HG03159 (cell line): Measurements from ENCODE around the gene HABP4.
"Not testable (repeated sequence)": the region's sequence is repeated elsewhere in the genome, so short reads cannot be mapped to it uniquely, and the experiment has no call there.

ENCODE experiments used
- ATAC-seq: cut with Tn5 transposase; IDR thresholded peaks from one replicate; pipeline ENCODE4 v1.9.1; 2021; ENCODE audit warnings: mild to moderate bottlenecking, moderate library complexity; ENCODE audit not compliant: unreplicated experiment

Gene HABP4

DNA sequence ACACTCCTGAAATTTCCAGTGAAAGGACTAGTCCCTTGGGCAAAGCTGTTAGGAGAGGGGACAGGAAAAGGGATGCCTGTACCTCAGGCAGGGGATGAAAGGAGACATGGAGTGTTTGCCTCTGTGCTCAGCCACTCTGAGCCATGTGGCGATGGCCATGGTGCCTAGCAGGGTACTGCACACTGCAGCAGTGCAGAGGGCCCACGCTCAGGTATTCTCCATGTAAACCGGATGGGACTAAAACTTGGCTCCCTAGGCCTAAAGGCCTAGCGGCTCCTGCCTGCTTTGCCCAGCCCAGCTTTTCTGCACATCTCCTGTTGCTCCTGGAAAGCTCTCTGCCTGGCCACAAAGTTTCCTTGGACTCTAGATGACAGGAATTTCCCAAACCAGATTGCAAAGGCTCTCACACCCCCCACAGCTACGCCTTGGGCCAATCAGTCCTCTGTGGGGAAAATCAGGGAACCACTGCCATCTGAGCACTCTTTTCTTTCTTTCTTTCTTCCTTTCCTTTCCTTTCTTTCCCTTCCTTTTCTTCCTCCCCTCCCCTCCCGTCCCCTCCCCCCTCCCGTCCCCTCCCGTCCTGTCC is 44.3 kb downstream of the HABP4 start:
- ATAC-seq = no peak

DNA sequence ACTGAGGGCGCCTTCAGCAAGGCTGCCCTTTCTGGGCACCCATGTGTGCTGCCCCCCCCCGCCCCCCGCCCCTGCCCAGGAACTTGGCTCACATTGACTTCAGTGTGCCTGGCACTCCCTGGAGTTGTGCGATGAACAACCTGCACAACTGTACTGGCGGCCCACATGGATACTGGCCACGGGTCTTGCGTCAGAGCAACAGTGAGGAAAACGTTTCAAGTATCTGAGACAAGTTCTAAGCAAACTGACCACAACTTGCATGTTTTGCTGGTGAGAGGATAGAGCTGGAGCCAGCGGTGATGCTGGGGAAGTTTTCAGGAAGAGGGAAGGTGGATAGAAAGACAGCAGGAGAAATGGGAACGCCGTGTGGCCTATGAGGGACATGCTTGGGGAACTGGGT is 45.4 kb downstream of the HABP4 start:
- ATAC-seq = no peak

- no peak for ATAC-seq
These were observed 46.6 kb downstream of the HABP4 start for GRCh38 chr9:96496368-96497116.

GRCh38 chr9:96497117-96497399 is 47.1 kb downstream of the HABP4 start:
- ATAC-seq = no peak

DNA sequence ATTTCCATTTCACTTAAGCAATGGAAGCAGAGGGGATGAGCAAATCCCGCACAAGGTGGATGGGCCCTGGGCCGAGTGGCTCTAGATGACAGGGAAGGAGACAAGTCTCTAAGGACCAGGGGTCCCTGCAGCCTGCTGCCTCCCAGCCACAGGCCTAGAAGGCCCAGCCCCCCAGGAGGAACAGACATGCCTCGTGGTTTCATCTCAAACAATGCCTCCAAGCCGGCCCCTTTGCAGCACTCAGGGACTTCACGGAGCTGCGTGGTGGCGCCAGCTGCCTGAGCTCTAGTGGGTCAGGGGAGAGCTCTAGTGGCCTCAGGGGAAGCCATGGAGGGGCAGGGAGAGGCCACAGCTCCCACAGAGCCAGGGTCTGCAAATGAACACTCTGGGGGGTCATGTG is 48.8 kb downstream of the HABP4 start:
- no peak for ATAC-seq

GRCh38 chr9:96499257-96499656 is 49.3 kb downstream of the HABP4 start:
- ATAC-seq = no peak

DNA sequence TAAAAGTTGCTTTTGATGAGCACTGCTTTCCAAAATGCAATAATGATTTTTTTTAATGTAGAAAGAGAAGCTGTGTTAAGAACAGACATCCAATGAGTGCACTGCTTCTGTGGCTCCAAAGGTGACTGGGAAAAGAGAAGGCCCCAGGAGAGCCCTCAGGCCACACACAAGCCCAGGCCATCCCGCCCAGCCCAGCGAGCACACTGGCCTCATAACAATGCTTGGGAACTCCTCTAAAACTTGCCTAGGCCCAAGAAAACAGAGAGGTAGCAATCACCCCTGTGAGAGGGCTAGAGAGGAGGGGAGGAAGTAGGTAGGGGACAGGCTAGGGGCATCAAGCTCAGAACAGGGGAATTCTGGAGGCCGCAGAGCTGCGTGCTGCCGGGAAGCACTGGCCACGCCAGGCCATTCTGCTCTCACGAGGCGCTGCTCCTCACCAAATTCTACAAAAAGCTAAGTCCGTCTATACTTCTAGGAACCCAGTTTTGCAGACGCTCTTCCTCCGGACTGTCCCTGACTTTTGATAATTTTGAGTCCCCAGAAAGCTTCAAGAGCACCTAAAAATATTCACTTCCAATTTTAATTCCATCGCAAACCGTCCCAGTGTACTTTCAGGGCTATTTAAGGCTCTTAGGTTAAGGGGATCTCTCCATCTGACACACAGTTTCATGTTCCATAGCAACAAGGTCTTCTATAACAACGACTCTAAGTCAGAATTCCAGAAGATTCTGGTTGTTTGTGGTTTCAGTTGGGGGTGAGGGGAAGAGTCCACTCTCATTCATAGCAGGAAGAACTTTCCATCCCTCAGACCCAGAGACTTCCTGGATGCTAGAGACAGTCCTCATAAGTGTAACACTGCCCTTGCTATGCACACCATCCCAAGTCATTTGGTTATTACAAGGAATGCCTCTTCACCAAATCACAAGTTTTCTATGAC is 51.0 kb downstream of the HABP4 start:
- ATAC-seq = no peak

- ATAC-seq = no peak
These were observed 51.9 kb downstream of the HABP4 start for GRCh38 chr9:96501633-96502538.

DNA sequence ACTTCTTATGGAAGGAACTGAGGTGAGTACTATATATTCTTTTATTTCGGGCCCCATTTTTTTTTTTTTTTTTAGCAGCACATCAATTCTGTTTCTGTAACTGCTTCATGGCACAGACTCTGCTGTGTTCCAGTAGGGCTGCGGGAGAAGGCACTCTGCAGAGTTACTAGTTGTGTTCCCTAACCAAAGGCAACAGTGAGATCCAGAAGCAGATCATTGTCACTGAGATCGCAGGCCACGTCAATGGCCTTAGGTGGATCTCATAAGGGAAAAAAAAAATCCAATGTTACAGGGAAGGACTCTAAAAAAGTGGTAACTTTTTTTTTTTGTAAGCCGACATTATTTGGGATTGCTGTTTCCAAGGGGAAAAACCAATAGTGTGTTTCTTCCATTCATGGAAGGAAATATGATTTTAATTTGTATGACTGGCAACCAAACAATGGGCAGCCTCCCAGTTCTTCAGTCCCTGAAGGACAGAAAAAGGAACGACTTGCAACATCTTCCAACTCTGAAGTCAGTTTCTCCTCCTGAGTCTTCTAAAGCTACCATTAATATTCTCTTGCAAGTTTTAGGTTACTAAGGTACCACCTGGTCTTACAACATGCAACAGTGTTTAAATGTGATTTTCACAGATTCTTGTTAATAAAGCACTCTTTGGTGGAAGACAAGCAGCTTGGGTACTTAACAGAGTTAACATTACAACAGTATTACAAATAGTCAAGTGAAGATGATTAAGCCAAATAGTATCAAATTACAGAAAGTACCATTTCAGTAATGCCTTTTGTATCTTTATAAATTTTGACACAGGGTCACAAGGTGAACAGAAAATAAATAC is 52.8 kb downstream of the HABP4 start:
- ATAC-seq = no peak

DNA sequence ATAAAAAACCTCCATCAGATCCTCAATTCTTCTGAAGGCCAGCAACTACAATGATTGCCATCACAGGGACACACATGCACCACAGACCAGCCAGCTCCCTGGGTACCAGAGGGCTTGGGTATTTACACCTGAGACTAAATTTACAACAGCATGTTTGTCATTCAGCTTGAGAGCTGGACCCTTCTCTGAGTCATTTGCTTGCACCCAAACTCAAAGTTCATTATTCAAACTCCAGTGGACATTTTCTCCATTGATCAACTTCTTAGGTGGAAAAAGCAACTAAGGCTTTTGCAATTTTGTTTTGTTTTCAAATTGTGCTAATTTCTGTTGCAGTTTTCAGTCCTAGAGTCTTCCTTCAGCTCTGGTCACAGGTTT is 53.4 kb downstream of the HABP4 start:
- not testable (repeated sequence) for ATAC-seq

DNA sequence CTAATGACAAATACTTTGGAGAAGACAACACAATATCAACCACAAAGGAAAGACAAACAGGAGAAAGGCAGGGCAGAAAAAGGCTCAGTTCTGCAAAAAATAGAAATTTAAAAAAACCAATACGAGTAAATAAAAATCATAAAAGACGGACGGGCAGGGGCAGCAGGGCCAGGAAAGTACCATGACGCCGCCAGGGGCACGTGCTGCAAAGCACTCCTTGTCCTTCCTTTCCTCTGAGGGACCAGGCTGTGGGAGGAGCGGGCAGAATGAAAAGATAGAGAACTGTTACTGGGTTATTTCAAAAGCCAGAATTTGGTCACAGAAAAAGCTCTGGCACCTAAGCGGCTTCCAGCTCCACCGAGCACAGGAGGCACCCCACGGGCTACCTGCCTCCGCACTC is 53.9 kb downstream of the HABP4 start:
- no peak for ATAC-seq

- no peak for ATAC-seq
These were observed 55.5 kb downstream of the HABP4 start for GRCh38 chr9:96505316-96505991.

- no peak for ATAC-seq
These were observed 58.4 kb downstream of the HABP4 start for GRCh38 chr9:96508227-96508940.

- no peak for ATAC-seq
These were observed 59.1 kb downstream of the HABP4 start for GRCh38 chr9:96509026-96509425.

DNA sequence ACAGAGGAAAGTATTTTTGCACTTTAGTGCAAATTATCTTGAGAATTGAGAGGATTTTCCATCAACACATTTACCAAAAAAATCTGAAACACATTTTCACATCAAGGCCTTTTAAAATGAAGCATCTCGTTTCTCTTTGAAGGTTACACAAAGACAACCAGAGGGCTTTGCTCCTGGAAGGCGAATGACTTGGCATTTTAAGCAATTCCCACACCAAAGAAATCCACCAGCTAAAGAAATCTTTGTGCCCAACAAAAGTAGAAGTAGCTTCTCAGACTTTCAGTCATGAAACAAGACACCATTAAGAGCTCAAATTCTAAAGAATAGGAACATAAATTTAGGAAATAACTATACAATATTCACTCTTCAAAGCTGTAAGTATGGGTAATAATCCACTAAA is 59.9 kb downstream of the HABP4 start:
- ATAC-seq = no peak

DNA sequence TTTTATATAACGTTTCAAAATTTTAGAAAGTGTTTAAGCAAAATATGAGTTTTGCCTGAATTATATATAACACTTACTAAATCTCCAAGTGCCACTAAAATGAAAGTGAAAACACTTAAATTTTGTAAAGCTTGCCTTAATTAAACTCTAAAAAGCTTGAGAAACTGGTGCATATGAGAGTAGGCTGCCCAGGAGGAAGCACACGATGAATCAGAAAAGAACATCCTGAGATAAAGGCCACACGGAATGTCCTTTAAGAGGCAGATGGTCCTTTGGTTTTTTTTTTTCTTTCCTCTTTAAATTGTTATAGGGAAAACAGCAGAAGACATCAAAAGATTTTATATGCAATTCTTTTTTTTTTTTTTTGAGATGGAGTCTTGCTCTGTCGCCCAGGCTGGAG is 60.3 kb downstream of the HABP4 start:
- no peak for ATAC-seq

DNA sequence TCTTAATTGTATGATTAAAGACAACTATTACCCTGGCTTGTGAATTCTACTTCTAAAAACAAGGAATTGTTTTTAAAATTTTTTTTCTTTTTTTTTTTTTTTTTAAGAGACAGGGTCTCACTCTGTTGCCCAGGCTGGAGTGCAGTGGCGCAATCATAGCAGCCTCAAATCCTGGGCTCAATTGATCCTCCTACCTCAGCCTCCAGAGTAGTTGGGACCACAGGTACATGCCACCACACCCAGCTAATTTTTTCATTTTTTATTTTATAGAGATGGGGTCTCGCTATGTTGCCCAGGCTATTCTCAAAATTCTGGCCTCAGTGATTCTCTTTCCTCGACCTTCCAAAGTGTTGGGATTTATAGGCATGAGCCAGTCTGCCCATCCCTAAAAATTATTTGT is 62.3 kb downstream of the HABP4 start:
- no peak for ATAC-seq

DNA sequence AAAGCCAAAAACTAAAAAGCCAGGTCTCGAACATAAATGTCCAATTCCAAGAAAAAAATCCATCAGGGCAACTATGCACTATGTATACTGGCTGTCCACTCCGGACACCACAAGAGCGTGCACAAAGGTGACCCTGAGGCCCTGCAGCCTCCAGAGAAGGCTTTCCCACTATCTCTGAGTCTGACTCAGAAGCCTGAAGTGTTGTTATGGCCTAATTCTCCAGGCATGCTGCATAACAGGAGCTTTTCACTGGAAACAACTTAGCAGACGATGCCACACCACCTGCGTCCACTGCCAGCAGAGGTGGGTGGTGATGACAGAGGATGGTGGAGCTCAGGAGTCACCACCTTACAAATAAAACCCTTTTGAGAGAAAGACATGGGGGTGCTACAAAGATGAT is 63.7 kb downstream of the HABP4 start:
- no peak for ATAC-seq
